Osteoblast (primary cell): Measurements from ENCODE around the gene ARSK. TPM values are rescaled to one million over a fixed set of nuclear protein-coding genes. Genes with fewer than 3 reads are reported as not detected.

Source experiments
- DNase-seq: peaks from one replicate; pipeline ENCODE4 v3.0.0; 2011; ENCODE audit warnings: low spot score, mixed read lengths; ENCODE audit not compliant: insufficient read length; ENCODE audit errors: missing footprints
- H2AFZ ChIP-seq: 2 replicates; pipeline ENCODE4 v1.6.0; 2011; ENCODE audit warnings: mild to moderate bottlenecking, low read length
- H3K27ac ChIP-seq: 2 replicates; pipeline ENCODE4 v1.5.1; 2011; ENCODE audit warnings: mild to moderate bottlenecking, low read depth, low read length, moderate library complexity
- H3K27me3 ChIP-seq: 2 replicates; pipeline ENCODE4 v1.6.0; 2012; ENCODE audit warnings: mild to moderate bottlenecking, control low read depth, inconsistent platforms, low read length, moderate library complexity; ENCODE audit not compliant: insufficient read depth
- H3K36me3 ChIP-seq: 2 replicates; pipeline ENCODE4 v1.5.1; 2011; ENCODE audit warnings: mild to moderate bottlenecking, low read length, control low read depth, moderate library complexity; ENCODE audit not compliant: insufficient read depth
- H3K4me1 ChIP-seq: 2 replicates; pipeline ENCODE4 v1.5.1; 2011; ENCODE audit warnings: mild to moderate bottlenecking, low read length, control low read depth, moderate library complexity; ENCODE audit not compliant: insufficient read depth
- H3K4me2 ChIP-seq: 2 replicates; pipeline ENCODE4 v1.6.0; 2011; ENCODE audit warnings: mild to moderate bottlenecking, low read length; ENCODE audit not compliant: insufficient read depth
- H3K4me3 ChIP-seq: fragments of 200-600 bp; sonication (generic); 3 replicates; pipeline ENCODE4 v1.5.1; 2012; ENCODE audit warnings: mild to moderate bottlenecking, low read length, inconsistent platforms; ENCODE audit not compliant: insufficient read depth
- H3K79me2 ChIP-seq: 2 replicates; pipeline ENCODE4 v1.6.0; 2012; ENCODE audit warnings: mild to moderate bottlenecking, low read length, control low read depth, inconsistent platforms; ENCODE audit not compliant: insufficient read depth
- H3K9me3 ChIP-seq: 2 replicates; pipeline ENCODE4 v1.5.1; 2011; ENCODE audit warnings: low read depth, low read length, control low read depth
- H4K20me1 ChIP-seq: 2 replicates; pipeline ENCODE4 v1.6.0; 2012; ENCODE audit warnings: mild to moderate bottlenecking, low read length, control low read depth; ENCODE audit not compliant: insufficient read depth
- CTCF ChIP-seq: IDR thresholded peaks from 2 replicates; pipeline ENCODE4 v1.5.1; 2011; ENCODE audit warnings: mild to moderate bottlenecking, low read depth, low read length, moderate library complexity; ENCODE audit errors: extremely low read depth
- total RNA-seq: library from RNA; depleted of rRNA; stranded (reverse); fragments of >200 nt; gene quantifications from 2 replicates; pipeline ENCODE4 v1.2.3, GENCODE V29; 2012

The ARSK gene, protein sequence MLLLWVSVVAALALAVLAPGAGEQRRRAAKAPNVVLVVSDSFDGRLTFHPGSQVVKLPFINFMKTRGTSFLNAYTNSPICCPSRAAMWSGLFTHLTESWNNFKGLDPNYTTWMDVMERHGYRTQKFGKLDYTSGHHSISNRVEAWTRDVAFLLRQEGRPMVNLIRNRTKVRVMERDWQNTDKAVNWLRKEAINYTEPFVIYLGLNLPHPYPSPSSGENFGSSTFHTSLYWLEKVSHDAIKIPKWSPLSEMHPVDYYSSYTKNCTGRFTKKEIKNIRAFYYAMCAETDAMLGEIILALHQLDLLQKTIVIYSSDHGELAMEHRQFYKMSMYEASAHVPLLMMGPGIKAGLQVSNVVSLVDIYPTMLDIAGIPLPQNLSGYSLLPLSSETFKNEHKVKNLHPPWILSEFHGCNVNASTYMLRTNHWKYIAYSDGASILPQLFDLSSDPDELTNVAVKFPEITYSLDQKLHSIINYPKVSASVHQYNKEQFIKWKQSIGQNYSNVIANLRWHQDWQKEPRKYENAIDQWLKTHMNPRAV
- total RNA-seq, result 10.5 and 13.0 TPM in 2 replicates

- Histone ChIP-seq H4K20me1 (no peaks in the 10 kb centered on the region), H3K4me3 (peak within 1 kb of the TSS; percentile 93), H3K4me2 (peak within 1 kb of the TSS; percentile 82), H3K36me3 (peaks cover 10% of the 10 kb centered on the region), H3K9me3 (no peaks in the 10 kb centered on the region), H2AFZ (peak within 1 kb of the TSS; percentile 97), H3K27me3 (no peaks in the 10 kb centered on the region), H3K4me1 (peaks cover 22% of the 10 kb centered on the region), H3K27ac (peak within 1 kb of the TSS; percentile 88), H3K79me2 (peaks cover 72% of the 10 kb centered on the region)
- peak; percentile 45 for TF ChIP-seq CTCF
- DNase-seq, result peak; percentile 96
Observed at GRCh38 chr5:95554647-95555548, at the start of gene ARSK, which contains the start of gene SKIC3. Gene ARSK (plus strand): TSS chr5:95555101. CDS start chr5:95555279, 178 bp downstream. Gene SKIC3 (minus strand): TSS chr5:95554977. CDS start chr5:95547150, 7,827 bp downstream.

DNA sequence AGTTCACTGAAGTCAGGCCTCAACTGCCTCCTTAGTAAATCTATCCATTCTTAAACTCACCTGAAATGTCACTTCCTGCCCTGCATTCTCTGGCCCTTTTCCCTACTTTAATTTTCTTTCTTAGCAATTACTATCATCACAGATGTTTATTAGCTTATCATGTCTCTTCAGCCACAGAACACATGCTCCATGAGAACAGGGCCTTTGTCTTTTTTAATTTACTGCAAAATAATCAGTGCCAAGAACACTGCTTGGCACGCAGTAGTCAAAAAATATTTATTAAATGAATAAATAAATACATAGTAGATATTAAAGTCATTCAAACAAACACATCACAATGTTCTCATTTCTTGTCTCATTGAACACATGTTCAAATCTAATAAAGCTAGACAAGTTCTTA is 46.4 kb upstream of the ARSK start:
- H2AFZ ChIP-seq, result no peak overlapping the region
- H3K27ac ChIP-seq, result no peak overlapping the region
- no peak overlapping the region for H3K4me3 ChIP-seq
- H4K20me1 ChIP-seq, result no peaks in the 10 kb centered on the region
- H3K4me2 ChIP-seq, result no peak overlapping the region
- no peaks in the 10 kb centered on the region for H3K27me3 ChIP-seq
- no peak for TF ChIP-seq CTCF
- no peaks in the 10 kb centered on the region for H3K79me2 ChIP-seq
- H3K36me3 ChIP-seq, result peaks cover 69% of the 10 kb centered on the region
- H3K4me1 ChIP-seq, result no peaks in the 10 kb centered on the region
- H3K9me3 ChIP-seq, result no peaks in the 10 kb centered on the region
- DNase-seq, result no peak

DNA sequence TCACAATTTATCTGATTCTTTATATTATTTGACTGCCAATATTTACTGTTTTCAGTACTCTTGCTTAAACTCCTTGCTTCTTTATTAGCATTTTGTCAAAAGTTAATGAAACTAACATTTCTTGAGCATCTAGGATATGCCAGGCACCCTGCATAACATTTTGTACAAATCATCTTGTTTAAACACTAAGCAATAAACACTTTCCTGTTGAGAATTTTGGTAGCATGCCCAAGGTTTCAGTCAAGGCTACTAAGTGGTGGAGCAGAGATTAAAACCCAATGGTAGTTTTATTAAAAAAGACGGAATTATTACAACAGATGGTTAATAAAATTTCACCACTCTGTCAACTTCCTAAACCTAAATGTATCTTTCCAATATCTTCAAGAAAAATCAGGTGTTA is 43.3 kb upstream of the ARSK start:
- H3K4me3 ChIP-seq, result no peak overlapping the region
- peaks cover 86% of the 10 kb centered on the region for H3K36me3 ChIP-seq
- DNase-seq, result no peak
- no peaks in the 10 kb centered on the region for H3K79me2 ChIP-seq
- H4K20me1 ChIP-seq, result no peaks in the 10 kb centered on the region
- no peak for TF ChIP-seq CTCF
- H3K27me3 ChIP-seq, result no peaks in the 10 kb centered on the region
- no peak overlapping the region for H3K4me2 ChIP-seq
- H3K9me3 ChIP-seq, result no peaks in the 10 kb centered on the region
- no peaks in the 10 kb centered on the region for H3K4me1 ChIP-seq
- no peak overlapping the region for H3K27ac ChIP-seq
- no peak overlapping the region for H2AFZ ChIP-seq
